Testis (tissue), 3 donors: ENCODE measurements around the gene MRE11. TPM values are rescaled to one million over a fixed set of nuclear protein-coding genes. Genes with fewer than 3 reads are reported as not detected.
A peak's percentile ranks its signal among the peaks of the same experiment; 100 is the strongest.

Experiments used
- DNase-seq: peaks from one replicate; pipeline ENCODE4 v3.0.0-alpha.2; 2019
- H3K27ac ChIP-seq, 2 donors: fragments of 200-600 bp; sonication (generic); one replicate each; pipeline ENCODE4 v1.5.1; 2019
- H3K27me3 ChIP-seq: fragments of 200-600 bp; sonication (generic); one replicate; pipeline ENCODE4 v1.5.1; 2019
- H3K36me3 ChIP-seq: fragments of 200-600 bp; sonication (generic); one replicate; pipeline ENCODE4 v1.5.1; 2017; ENCODE audit warnings: low read depth; ENCODE audit errors: missing control alignments
- H3K4me1 ChIP-seq: fragments of 200-600 bp; sonication (generic); one replicate; pipeline ENCODE4 v1.5.1; 2019
- H3K4me3 ChIP-seq, 2 donors: fragments of 200-600 bp; sonication (generic); one replicate each; pipeline ENCODE4 v1.5.1; 2017 to 2019
- H3K9me3 ChIP-seq: fragments of 200-600 bp; sonication (generic); one replicate; pipeline ENCODE4 v1.5.1; 2017
- CTCF ChIP-seq, 3 experiments: fragments of 450-650 bp in 2 of 3; fragments of 200-600 bp in 1 of 3; sonication (generic) in 1 of 3; IDR thresholded peaks; one replicate each; pipeline ENCODE4 v1.5.1; 2016 to 2019; ENCODE audit warnings: antibody characterized with exemption in 3 of 3, mild to moderate bottlenecking in 2 of 3, moderate library complexity in 1 of 3
- POLR2A ChIP-seq: fragments of 450-650 bp; IDR thresholded peaks from one replicate; pipeline ENCODE4 v1.6.1; 2017; ENCODE audit warnings: antibody characterized with exemption, mild to moderate bottlenecking, moderate library complexity
- WGBS, 2 donors: methylation state at CpG; one replicate each; pipeline ENCODE4 v1.1.5; 2018; 5-methylcytosine and 5-hydroxymethylcytosine counted together
- intact Hi-C: fragments of 100-400 bp; cut with DNase I; formaldehyde crosslinking; loops from one replicate; pipeline ENCODE4 v1.15.1; 2023; ENCODE audit warnings: low total_unique reads
- polyA plus RNA-seq: library from polyadenylated mRNA; stranded (reverse); fragments of 350-450 nt; fragmentation: Illumina TruSeq; extraction: RNeasy Lipid Tissue Mini Kit (QIAGEN cat#74804); gene quantifications from one replicate; pipeline ENCODE4 v1.2.3, GENCODE V29; 2014; ENCODE audit warnings: low read depth, low replicate concordance; ENCODE audit not compliant: insufficient read depth
- total RNA-seq, 2 donors: library from RNA; depleted of rRNA; stranded (reverse); fragments of >200 nt; gene quantifications; one replicate each; pipeline ENCODE4 v1.2.3, GENCODE V29; 2016

MRE11 gene
- total and polyA plus RNA-seq, 3 donors from 2014 or later = 9.2 to 19.8 (median 15.2) TPM

GRCh38 chr11:94533696-94534630 is 40.3 kb upstream of the MRE11 start:
- no peak for DNase-seq
- TF ChIP-seq POLR2A (no peak), CTCF (IDR thresholded peaks at IDR 0.05) (no peak)
- Histone ChIP-seq H3K27me3 (no peaks in the 10 kb centered on the region), H3K36me3 (no peaks in the 10 kb centered on the region), H3K9me3 (no peaks in the 10 kb centered on the region), H3K4me1 (no peaks in the 10 kb centered on the region), H3K4me3 (peak overlapping the region in 1 of 2 donors; percentile 23), H3K27ac (no peak overlapping the region)
- WGBS, 2 donors = 47 to 49% methylated on average over 6 of the region's 6 CpGs
- intact Hi-C loops = no loop called here

GRCh38 chr11:94533206-94533605 is 39.6 kb upstream of the MRE11 start:
- intact Hi-C loops = no loop called here
- H3K27ac ChIP-seq = no peak overlapping the region
- H3K9me3 ChIP-seq = no peaks in the 10 kb centered on the region
- H3K4me1 ChIP-seq = no peaks in the 10 kb centered on the region
- no peak overlapping the region for H3K4me3 ChIP-seq
- H3K36me3 ChIP-seq = no peaks in the 10 kb centered on the region
- H3K27me3 ChIP-seq = no peaks in the 10 kb centered on the region
- no peak for DNase-seq
- TF ChIP-seq CTCF (IDR thresholded peaks at IDR 0.05) = no peak
- WGBS, 2 donors = 89 to 90% methylated on average over 1 of the region's 1 CpG

- Histone ChIP-seq H3K9me3 (no peaks in the 10 kb centered on the region), H3K27me3 (no peaks in the 10 kb centered on the region), H3K27ac (no peak overlapping the region), H3K4me3 (no peak overlapping the region), H3K36me3 (no peaks in the 10 kb centered on the region), H3K4me1 (no peaks in the 10 kb centered on the region)
- 90 to 98% methylated on average over 3 of the region's 3 CpGs for WGBS, 2 donors
- DNase-seq = no peak
- intact Hi-C loops = no loop called here
- TF ChIP-seq CTCF (IDR thresholded peaks at IDR 0.05) (no peak), POLR2A (no peak)
Measured at GRCh38 chr11:94532211-94532610, 38.6 kb upstream of the MRE11 start.

GRCh38 chr11:94528551-94528950 is 34.9 kb upstream of the MRE11 start:
- no peaks in the 10 kb centered on the region for H3K36me3 ChIP-seq
- H3K27ac ChIP-seq = no peak overlapping the region
- no peaks in the 10 kb centered on the region for H3K9me3 ChIP-seq
- no peak for DNase-seq
- no peak for TF ChIP-seq POLR2A
- TF ChIP-seq CTCF (IDR thresholded peaks at IDR 0.05) = no peak
- intact Hi-C loops = no loop called here
- no peaks in the 10 kb centered on the region for H3K27me3 ChIP-seq
- H3K4me1 ChIP-seq = no peaks in the 10 kb centered on the region
- H3K4me3 ChIP-seq = no peak overlapping the region
